Left kidney (tissue), 2 donors: ENCODE measurements around the gene CDC42BPB. TPM values are rescaled to one million over a fixed set of nuclear protein-coding genes. Genes with fewer than 3 reads are reported as not detected.
"Not testable (repeated sequence)": the region's sequence is repeated elsewhere in the genome, so short reads cannot be mapped to it uniquely, and the experiment has no call there.

Experiments
- DNase-seq: peaks from one replicate; pipeline ENCODE4 v3.0.0-alpha.2; 2013
- polyA plus RNA-seq: library from polyadenylated mRNA; unstranded; fragments of 120-200 nt; gene quantifications from one replicate; pipeline ENCODE4 v1.2.1, GENCODE V29; 2013; ENCODE audit not compliant: insufficient read length

CDC42BPB gene
- polyA plus RNA-seq, 1 donor, result 88.6 TPM

GRCh38 chr14:102928412-102929240 is 128.7 kb downstream of the CDC42BPB start:
- DNase-seq, result peak; percentile 81

GRCh38 chr14:102927878-102928411 is 129.4 kb downstream of the CDC42BPB start:
- DNase-seq, result no peak

GRCh38 chr14:102927346-102927877 is 129.9 kb downstream of the CDC42BPB start:
- DNase-seq, result no peak

- DNase-seq, result not testable (repeated sequence)
Observed at GRCh38 chr14:102926840-102927239, 130.5 kb downstream of the CDC42BPB start.

- no peak for DNase-seq
Observed at GRCh38 chr14:102926104-102926503, 131.2 kb downstream of the CDC42BPB start.

GRCh38 chr14:102925646-102926045 is 131.7 kb downstream of the CDC42BPB start:
- no peak for DNase-seq

DNA sequence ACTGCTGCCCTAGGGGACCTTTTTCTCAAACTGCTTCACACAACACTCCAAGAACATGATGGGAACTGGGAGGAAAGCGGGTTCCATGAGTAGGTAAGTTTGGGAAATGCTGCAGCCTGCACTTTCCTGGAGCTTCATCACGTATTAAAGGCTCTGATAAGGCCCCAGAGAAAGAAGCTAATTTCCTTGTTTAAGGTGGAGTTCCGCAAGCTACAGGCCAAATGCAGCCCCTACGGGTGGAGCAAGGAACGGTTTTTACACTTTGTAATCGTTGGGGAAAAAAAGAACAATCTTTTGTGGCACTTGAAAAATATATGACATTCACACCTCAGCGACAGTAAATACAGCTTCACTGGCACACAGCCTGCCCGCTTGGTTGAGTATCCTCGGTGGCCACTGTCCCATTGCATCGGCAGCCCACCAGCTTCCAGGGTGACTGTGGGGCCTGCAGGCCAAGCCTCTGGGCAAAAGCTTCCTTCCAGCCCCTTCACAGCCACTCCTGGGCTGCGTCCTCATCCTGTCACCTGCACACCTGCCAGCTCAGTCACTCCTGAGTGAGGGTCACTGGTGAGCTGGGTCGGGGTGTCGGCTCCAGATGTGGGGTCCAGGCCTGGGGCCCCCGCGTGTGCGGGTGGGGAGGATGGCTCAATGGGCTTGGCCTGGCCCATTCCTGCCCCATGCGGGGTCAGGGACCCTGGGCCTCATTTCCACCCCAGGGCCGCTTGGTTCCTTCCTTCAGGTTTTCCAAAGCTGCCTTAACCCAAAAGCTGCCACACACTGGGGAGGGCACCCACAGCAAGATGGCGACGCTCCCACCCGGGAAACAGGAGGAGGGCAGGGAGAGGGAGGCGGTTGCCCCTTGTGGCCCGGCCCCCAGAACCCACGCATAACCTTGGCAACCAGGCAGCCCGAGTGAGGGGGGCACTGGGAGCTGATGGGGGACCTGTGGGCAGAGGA is 132.4 kb downstream of the CDC42BPB start:
- DNase-seq, result no peak

- DNase-seq, result no peak
Observed at GRCh38 chr14:102923925-102924486, 133.3 kb downstream of the CDC42BPB start.

DNA sequence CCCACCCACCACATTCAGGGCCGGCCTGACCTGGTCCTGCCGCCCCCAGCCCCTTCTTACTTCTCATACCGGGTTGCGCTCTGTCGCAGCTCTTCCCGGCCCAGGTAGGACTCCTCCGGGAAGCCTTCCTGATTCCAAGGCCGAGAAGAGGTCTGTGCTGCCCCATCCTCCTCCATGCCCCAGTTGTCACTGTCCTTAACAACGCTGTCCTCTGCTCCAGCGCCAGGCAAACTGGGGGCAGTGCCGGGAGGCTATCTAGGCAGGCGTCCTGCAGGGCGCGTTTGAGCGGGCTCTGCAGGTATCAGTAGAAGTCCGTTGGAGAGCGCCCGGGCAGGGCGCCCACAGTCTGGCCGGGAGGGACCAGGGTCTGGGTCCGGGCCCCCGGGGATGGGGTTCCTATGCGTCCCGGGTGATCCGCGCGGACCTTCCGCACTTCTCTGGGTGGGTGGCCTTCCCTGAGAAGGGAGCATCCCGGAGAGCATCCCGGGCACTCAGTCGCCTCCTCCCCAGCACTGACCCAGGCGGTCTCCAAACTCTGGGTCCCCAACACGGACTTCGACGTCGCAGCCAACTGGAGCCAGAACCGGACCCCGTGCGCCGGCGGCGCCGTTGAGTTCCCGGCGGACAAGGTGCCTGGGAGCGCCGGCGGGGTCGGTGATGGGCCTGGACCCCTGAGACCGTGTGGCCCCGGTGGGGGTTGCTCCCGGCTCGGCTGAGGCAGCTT is 134.0 kb downstream of the CDC42BPB start:
- no peak for DNase-seq

GRCh38 chr14:102922490-102923200 is 134.7 kb downstream of the CDC42BPB start, which contains the start of gene AMN:
TSS of gene AMN (plus strand) at chr14:102922663. CDS start at chr14:102922689, 26 bp downstream.
- no peak for DNase-seq

- DNase-seq, result no peak
Observed at GRCh38 chr14:102920998-102921304, 136.4 kb downstream of the CDC42BPB start.

DNA sequence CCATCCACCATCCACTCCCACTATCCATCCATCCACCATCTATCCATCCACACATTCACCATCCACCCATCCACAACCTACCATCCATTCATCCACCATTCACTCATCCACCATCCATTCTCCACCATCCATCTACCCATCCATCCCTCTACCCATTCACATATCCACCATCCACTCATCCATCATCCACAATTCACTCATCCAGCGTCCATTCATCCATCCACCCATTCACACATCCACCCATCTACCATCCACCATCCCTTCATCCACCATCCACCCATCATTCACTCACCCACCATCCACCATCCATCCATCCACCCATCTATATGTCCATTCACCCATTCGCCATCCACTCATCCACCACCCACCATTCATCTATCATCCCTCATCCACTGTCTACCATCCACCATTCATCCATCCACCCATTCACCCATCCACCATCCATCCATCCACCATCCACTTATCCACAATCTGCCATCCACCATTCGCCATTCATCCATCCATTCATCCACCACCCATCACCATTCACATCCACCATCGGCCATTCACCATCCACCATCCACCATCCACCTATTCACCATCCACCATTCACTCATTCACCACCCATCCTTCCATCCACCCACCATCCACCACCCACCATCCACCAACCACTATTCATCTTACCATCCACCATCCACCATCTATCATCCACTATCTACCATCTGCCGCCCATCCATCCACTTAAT is 136.9 kb downstream of the CDC42BPB start:
- DNase-seq, result no peak

- DNase-seq, result no peak
Observed at GRCh38 chr14:102918438-102918837, 138.9 kb downstream of the CDC42BPB start.

DNA sequence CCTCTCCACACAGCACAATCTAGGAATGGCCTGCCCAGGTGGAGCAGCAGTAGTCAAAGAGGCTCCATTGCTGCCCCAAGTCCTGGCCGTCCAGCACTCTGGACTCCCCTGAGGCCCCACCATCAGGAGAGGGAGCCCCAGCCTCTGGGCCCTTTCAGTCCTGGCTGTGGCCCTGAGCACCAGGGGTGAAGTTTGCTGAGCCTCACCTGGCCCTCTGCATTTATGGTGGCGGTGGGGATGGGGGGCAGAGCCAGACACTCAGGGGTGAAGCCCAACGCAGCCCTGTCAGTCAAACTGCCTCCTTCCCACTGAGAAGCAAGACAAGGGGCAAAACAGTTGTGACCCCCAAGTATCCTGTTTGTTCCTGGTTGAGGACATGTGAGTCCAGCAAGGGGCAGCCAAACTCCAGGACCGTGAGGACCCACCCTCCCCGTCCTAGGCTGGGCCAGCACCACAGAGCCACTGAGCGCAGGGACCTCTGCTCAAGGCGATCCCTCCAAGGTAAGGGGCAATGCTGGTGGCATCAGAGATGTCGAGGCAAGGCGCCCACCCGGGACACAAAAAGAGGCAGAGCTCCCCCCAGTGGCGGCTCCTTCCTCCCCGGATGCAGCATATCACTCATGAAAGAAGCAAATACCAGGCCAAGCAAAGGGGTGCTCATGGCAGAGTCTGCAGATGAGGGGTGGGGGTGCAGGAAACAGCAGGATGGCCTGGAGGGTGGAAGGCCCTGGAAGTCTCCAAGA is 139.7 kb downstream of the CDC42BPB start:
- DNase-seq, result no peak

GRCh38 chr14:102917056-102917385 is 140.3 kb downstream of the CDC42BPB start:
- DNase-seq, result no peak

DNA sequence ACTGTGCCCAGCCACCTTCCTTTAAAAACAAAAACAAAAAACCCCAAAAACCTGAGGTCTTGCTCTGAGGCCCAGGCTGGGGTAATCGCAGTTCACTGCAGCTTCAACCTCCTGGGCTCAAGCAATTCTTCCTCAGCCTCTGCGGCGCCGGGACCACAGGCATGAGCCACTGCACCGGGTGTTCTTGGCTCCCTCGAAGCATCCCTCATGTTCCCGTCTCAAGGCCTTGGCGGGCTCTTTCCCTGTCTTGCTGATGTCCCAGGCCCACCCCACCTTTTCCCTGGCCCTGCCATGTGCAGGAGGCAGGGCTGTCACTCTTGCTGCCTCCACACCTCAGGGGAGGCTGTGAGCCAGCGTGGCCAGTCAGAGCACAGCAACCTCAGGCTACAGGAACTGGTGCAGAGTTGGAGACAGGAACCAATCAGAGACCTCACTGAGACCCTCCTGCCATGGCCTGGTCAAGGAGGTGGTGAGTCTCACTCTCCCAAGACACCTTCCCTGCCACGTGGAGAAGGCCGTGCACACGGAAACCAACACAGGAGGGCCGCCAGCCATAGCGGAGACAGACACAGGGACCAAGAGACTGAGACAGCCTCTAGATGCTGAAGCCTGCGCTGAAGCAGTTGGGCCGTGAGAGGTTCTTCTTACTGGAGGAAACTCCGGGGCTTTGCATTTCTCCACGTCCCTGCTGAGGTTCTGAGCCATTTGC is 140.8 kb downstream of the CDC42BPB start:
- DNase-seq, result no peak

GRCh38 chr14:102915292-102916110 is 141.8 kb downstream of the CDC42BPB start:
- no peak for DNase-seq
